Ovary (tissue), 3 donors: Measurements from ENCODE around the gene CAPN1.
"Not testable (repeated sequence)": the region's sequence is repeated elsewhere in the genome, so short reads cannot be mapped to it uniquely, and the experiment has no call there.

Experiments used
- CTCF ChIP-seq, 3 donors: fragments of 450-650 bp in 2 of 3; fragments of 200-600 bp in 1 of 3; IDR thresholded peaks; one replicate each; pipeline versions ENCODE4 v1.5.1 to v1.8.0; 2016 to 2022; ENCODE audit warnings: antibody characterized with exemption in 3 of 3, mild to moderate bottlenecking in 1 of 3
- POLR2A ChIP-seq: fragments of 450-650 bp; IDR thresholded peaks from one replicate; pipeline ENCODE4 v1.6.1; 2017; ENCODE audit warnings: antibody characterized with exemption, mild to moderate bottlenecking, moderate library complexity
- donor health status: DM: no; HTN: no; CAD: no.

GRCh38 chr11:65245046-65245445 is 63.3 kb downstream of the CAPN1 start:
- TF ChIP-seq POLR2A; CTCF (IDR thresholded peaks at IDR 0.05): not testable (repeated sequence)
